PFSK-1 (cell line): ENCODE measurements around the gene BAHD1.

Source experiments
- FOXP2 ChIP-seq: optimal IDR thresholded peaks from 2 replicates; pipeline ENCODE3; 2011; ENCODE audit warnings: borderline replicate concordance, control low read depth, inconsistent platforms; ENCODE audit not compliant: insufficient read depth; ENCODE audit errors: extremely low read length, extremely low read depth
- SIN3A ChIP-seq: IDR thresholded peaks from 2 replicates; pipeline ENCODE4 v1.6.1; 2012; ENCODE audit warnings: mild to moderate bottlenecking, low read length, moderate library complexity, borderline replicate concordance; ENCODE audit not compliant: insufficient read depth
- TAF1 ChIP-seq: IDR thresholded peaks from 2 replicates; pipeline ENCODE4 v1.6.1; 2012; ENCODE audit warnings: low read length, control low read depth, borderline replicate concordance; ENCODE audit not compliant: insufficient read depth

GRCh38 chr15:40441565-40442531, 1.1 kb downstream of the BAHD1 start:
- TF ChIP-seq SIN3A (no peak; the same call in 1 of the 2 replicates), TAF1 (no peak), FOXP2 (no peak)
